ENCODE data around the gene SNRPD3.

Gene SNRPD3

DNA sequence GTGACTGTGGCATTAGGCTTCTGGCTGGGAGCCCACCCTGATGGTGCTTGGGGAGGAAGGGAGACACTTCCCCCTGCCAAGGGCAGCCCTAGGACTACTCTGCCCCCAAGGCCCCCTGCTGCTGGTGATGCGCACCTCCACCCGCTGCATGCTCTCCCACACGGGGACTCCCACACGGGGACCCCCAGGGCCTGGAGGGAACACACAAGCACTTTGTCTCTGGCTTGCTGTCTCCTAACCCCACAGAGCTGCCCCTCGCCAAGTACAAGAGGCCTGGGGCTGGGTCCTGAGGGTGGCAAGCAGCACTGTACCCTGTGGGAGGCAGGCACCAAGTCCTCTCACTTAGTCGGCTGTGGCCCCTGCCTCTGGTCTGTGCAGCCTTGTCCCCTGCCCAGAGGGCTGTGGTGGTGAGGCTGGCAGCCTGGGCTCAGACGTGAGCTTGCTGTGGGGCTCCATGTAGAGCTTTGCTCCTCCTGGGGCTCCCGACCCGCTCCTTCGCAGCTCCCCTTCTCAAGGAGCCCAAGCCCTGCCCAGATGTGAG lies 29.1 kb downstream of the SNRPD3 start:
- Histone ChIP-seq H3K4me3 (ENCODE audit: low read length) (no peak overlapping the region), H2AFZ (ENCODE audit: low read depth, low read length) (no peak overlapping the region), H3K9me3 (ENCODE audit: insufficient read depth, low read length) (no peaks in the 10 kb centered on the region), H3K4me2 (ENCODE audit: low read length) (no peak overlapping the region), H3K79me2 (ENCODE audit: low read length) (no peaks in the 10 kb centered on the region), H3K36me3 (replicated peaks; ENCODE audit: low read depth, low read length) (no peaks in the 10 kb centered on the region), H3K27me3 (ENCODE audit: low read depth, low read length) (no peaks in the 10 kb centered on the region), H3K4me1 (ENCODE audit: low read length) (no peaks in the 10 kb centered on the region), H3K9ac (ENCODE audit: low read length) (no peak overlapping the region), H4K20me1 (ENCODE audit: insufficient read depth, low read length) (no peaks in the 10 kb centered on the region), H3K27ac (ENCODE audit: low read length) (no peak overlapping the region)
- TF ChIP-seq, protein P1, sequence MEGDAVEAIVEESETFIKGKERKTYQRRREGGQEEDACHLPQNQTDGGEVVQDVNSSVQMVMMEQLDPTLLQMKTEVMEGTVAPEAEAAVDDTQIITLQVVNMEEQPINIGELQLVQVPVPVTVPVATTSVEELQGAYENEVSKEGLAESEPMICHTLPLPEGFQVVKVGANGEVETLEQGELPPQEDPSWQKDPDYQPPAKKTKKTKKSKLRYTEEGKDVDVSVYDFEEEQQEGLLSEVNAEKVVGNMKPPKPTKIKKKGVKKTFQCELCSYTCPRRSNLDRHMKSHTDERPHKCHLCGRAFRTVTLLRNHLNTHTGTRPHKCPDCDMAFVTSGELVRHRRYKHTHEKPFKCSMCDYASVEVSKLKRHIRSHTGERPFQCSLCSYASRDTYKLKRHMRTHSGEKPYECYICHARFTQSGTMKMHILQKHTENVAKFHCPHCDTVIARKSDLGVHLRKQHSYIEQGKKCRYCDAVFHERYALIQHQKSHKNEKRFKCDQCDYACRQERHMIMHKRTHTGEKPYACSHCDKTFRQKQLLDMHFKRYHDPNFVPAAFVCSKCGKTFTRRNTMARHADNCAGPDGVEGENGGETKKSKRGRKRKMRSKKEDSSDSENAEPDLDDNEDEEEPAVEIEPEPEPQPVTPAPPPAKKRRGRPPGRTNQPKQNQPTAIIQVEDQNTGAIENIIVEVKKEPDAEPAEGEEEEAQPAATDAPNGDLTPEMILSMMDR (IDR thresholded peaks at IDR 0.05; ENCODE audit: low read depth, low read length): no peak
- TF ChIP-seq EZH2phosphoT487 (IDR thresholded peaks at IDR 0.05; ENCODE audit: low read depth): no peak

DNA sequence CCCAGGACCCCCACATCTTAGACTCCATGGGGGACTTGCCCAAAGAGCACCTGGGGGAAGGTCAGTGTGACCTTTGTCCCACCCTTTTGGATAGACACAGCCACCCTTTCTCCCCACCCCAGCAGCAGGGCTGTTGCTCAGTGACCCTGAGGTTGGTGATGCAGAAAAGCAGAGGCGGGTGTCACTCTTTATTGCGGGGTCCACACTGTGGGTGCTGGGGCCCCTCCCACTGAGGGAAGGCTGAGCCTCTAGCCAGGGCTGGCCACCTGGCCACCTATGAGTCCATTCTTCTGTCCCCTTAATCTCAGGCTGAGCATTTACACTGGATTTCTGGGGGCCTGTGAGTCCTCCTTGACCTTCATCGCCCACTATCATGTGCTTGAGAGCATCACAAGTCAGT lies 29.7 kb downstream of the SNRPD3 start:
- H3K79me2 ChIP-seq (ENCODE audit: low read length): no peaks in the 10 kb centered on the region

DNA sequence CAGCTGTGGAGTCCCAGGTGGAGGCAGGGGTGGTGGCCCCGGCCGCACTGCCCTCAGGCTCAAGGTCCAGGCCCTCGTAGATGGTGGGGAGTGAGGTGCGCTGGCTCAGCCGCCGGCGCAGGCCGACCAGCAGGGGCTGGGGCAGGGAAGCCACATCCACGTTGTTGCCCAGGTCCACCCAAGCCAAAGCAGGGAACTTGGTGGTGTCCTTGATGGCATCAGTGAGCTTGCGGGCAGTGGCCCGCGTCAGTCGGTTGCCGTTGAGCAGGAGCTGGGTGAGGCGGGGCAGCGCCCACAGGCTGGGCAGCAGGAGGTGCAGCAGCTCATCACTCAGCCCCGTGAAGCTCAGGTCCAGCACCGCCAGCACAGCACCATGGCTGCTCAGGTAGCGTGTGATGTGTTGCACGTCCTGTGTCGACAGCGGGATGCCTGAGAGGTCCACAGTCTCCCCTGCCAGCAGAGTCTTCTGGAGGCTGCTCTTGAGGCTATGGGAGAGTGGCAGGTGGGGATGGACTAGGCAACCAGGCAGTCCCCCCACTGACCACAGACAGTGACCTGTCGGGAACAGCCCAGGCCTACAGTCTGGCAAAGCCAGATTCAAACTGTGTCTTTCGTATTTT lies 30.2 kb downstream of the SNRPD3 start:
- Histone ChIP-seq H3K4me1 (ENCODE audit: low read length) (no peaks in the 10 kb centered on the region), H3K4me2 (ENCODE audit: low read length) (no peak overlapping the region), H2AFZ (ENCODE audit: low read depth, low read length) (no peak overlapping the region), H3K27me3 (ENCODE audit: low read depth, low read length) (no peaks in the 10 kb centered on the region), H3K9ac (ENCODE audit: low read length) (no peak overlapping the region), H3K36me3 (replicated peaks; ENCODE audit: low read depth, low read length) (no peaks in the 10 kb centered on the region), H3K9me3 (ENCODE audit: insufficient read depth, low read length) (no peaks in the 10 kb centered on the region), H4K20me1 (ENCODE audit: insufficient read depth, low read length) (no peaks in the 10 kb centered on the region), H3K4me3 (ENCODE audit: low read length) (no peak overlapping the region), H3K27ac (ENCODE audit: low read length) (no peak overlapping the region), H3K79me2 (ENCODE audit: low read length) (no peaks in the 10 kb centered on the region)
- TF ChIP-seq, protein P1 (IDR thresholded peaks at IDR 0.05; ENCODE audit: low read depth, low read length): no peak
- no peak for TF ChIP-seq EZH2phosphoT487 (IDR thresholded peaks at IDR 0.05; ENCODE audit: low read depth)

More for the DNA sequence above, 29.7 kb downstream of the SNRPD3 start:
- no peak overlapping the region for H3K9ac ChIP-seq (ENCODE audit: low read length)
- H3K4me2 ChIP-seq (ENCODE audit: low read length): no peak overlapping the region
- no peak overlapping the region for H3K4me3 ChIP-seq (ENCODE audit: low read length)
- no peak overlapping the region for H3K27ac ChIP-seq (ENCODE audit: low read length)
- H3K4me1 ChIP-seq (ENCODE audit: low read length): no peaks in the 10 kb centered on the region
- H4K20me1 ChIP-seq (ENCODE audit: insufficient read depth, low read length): no peaks in the 10 kb centered on the region
- H3K9me3 ChIP-seq (ENCODE audit: insufficient read depth, low read length): no peaks in the 10 kb centered on the region
- no peaks in the 10 kb centered on the region for H3K36me3 ChIP-seq (replicated peaks; ENCODE audit: low read depth, low read length)
- TF ChIP-seq, protein P1 (IDR thresholded peaks at IDR 0.05; ENCODE audit: low read depth, low read length): no peak
- TF ChIP-seq EZH2phosphoT487 (IDR thresholded peaks at IDR 0.05; ENCODE audit: low read depth): no peak
- no peak overlapping the region for H2AFZ ChIP-seq (ENCODE audit: low read depth, low read length)
- H3K27me3 ChIP-seq (ENCODE audit: low read depth, low read length): no peaks in the 10 kb centered on the region

DNA sequence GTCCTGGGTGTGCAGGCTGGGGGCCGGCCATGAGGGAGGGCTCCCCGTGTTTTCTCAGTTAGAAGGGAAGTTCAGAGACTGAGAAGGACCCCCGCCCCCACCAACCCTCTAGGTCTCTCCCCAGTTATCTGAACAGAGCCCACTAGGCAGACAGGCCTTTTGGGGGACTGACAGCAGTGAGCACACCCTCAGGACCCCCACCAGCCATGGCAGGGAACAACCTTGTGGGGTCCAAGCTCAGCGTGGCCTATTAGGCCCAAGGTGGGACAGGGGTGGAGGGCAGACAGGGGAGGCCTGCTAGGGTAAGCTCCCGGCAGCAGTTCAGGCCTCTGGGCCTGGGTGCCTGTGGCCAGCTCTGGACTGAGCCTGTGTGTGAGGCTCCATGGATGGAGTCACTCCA lies 31.5 kb downstream of the SNRPD3 start:
- H3K27ac ChIP-seq (ENCODE audit: low read length): no peak overlapping the region
- H3K4me2 ChIP-seq (ENCODE audit: low read length): no peak overlapping the region
- H3K36me3 ChIP-seq (replicated peaks; ENCODE audit: low read depth, low read length): no peaks in the 10 kb centered on the region
- no peak overlapping the region for H2AFZ ChIP-seq (ENCODE audit: low read depth, low read length)
- no peaks in the 10 kb centered on the region for H3K9me3 ChIP-seq (ENCODE audit: insufficient read depth, low read length)
- no peaks in the 10 kb centered on the region for H3K27me3 ChIP-seq (ENCODE audit: low read depth, low read length)
- H3K79me2 ChIP-seq (ENCODE audit: low read length): no peaks in the 10 kb centered on the region
- no peak overlapping the region for H3K9ac ChIP-seq (ENCODE audit: low read length)
- H3K4me3 ChIP-seq (ENCODE audit: low read length): no peak overlapping the region
- TF ChIP-seq, protein P1 (IDR thresholded peaks at IDR 0.05; ENCODE audit: low read depth, low read length): no peak
- no peak for TF ChIP-seq EZH2phosphoT487 (IDR thresholded peaks at IDR 0.05; ENCODE audit: low read depth)
- H3K4me1 ChIP-seq (ENCODE audit: low read length): no peaks in the 10 kb centered on the region
- H4K20me1 ChIP-seq (ENCODE audit: insufficient read depth, low read length): no peaks in the 10 kb centered on the region
